ENCODE data around the gene TBC1D17. TPM values are rescaled to one million over a fixed set of nuclear protein-coding genes. Genes with fewer than 3 reads are reported as not detected.
A peak's percentile ranks its signal among the peaks of the same experiment; 100 is the strongest.

TBC1D17 gene
- total RNA-seq, 4 donors from 2014 or later, result 15.6 to 24.9 (median 22.3) TPM

DNA sequence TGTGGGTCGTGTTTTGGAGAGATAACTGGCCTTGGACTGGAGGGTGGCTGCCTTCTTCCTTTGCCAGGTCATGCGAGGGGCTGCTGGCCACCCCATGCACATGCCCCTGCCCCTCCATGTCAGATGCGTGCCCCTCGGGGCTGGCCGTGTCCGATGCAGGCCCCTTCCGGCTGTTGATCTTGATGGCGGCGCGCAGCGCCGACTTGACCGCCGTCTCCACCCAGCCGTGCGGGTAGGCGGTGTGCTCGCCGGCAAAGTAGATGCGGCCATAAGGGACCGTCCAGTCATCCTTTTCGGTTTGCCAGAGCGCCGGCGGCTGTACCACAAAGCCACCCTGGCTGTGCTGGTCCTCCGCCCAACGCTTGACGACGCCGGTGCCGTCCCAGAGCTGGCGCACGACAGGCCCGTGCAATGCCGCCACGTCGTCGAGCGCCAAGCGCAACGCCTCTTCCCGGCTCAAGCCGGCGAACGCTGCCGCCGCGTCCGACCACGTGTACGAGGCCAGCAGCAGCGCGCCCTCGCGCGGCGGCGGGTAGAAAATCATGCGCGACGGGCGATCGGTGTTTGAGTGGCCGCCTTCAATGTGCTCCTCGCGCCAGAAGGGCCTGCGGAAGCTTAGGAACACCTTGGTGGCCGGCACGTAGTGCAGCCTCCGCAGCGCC is 12.3 kb downstream of the TBC1D17 start:
- TF ChIP-seq, protein P1, sequence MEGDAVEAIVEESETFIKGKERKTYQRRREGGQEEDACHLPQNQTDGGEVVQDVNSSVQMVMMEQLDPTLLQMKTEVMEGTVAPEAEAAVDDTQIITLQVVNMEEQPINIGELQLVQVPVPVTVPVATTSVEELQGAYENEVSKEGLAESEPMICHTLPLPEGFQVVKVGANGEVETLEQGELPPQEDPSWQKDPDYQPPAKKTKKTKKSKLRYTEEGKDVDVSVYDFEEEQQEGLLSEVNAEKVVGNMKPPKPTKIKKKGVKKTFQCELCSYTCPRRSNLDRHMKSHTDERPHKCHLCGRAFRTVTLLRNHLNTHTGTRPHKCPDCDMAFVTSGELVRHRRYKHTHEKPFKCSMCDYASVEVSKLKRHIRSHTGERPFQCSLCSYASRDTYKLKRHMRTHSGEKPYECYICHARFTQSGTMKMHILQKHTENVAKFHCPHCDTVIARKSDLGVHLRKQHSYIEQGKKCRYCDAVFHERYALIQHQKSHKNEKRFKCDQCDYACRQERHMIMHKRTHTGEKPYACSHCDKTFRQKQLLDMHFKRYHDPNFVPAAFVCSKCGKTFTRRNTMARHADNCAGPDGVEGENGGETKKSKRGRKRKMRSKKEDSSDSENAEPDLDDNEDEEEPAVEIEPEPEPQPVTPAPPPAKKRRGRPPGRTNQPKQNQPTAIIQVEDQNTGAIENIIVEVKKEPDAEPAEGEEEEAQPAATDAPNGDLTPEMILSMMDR (IDR thresholded peaks at IDR 0.05), result peak in 1 of 3 donors; percentile 22
- DNase-seq (ENCODE audit: low spot score) (peak; percentile 52), ATAC-seq (ENCODE audit: low FRiP score) (peak; percentile 17)

DNA sequence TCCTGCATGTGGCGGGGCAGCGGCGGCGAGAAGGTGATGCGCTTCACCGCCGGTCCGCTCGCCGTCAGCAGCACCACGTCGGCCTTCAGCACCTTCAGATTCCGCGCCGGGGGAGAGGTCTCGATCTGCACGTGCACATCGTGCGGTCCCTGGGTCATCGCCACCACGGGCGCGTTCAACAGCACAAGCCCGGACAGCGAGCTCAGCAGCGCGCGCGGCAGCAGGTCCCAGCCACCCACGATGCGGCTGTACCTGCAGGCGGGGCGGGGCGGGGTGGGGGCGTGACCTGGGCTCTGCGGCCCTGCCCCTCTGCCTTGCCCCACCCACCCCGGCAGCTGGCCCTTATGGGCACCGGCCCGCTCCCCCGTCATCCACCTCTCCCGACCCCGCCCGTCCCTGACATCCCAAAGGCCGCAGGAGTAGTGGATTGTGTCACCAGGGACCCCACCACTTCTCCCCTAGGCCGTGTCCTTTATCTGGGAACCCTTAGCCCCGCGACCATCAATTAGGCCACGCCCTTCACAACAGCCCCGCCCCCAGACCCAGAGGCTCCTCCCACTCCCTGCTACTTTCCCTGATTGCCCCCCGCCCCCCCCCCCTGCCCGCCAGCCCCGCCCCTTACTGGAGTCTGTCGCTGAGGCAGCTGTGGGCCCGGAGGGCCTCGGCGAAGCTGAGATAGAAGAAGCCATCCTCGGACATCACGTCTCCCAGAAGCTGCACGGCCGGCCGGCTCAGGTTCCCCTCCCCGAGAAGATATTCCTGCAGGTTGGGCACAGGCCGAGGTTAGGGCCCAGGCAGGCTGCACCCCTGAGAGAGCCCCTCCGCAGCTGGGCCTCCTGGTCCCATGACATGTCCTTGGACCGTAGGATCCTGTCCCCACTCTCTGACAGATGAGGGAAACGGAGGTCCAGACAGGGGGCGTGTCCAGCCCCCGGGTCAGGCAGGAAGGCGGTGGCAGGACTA is 13.1 kb downstream of the TBC1D17 start:
- TF ChIP-seq, protein P1 (IDR thresholded peaks at IDR 0.05), result no peak
- ATAC-seq (ENCODE audit: low FRiP score) (no peak), DNase-seq (ENCODE audit: low spot score) (no peak)

DNA sequence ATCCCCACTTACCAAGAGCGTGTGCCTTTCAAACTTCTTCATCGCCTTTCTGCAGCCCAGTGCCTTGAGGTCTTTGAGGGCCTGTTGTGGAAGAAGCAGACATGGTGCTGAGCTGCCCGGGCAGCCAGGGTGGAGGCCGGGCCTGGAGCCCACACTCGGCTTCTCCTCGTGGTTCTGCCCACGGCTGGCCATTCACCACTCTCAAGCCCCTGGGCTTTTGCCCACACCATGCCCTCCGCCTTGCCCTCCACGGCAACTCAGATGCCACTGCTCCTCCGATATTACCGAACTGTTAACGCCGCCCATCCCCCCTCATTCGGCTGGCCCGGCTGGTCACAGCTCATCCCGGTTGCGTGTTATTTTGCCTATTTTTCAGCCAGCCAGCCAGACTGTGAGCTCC is 13.9 kb downstream of the TBC1D17 start:
- TF ChIP-seq, protein P1 (IDR thresholded peaks at IDR 0.05), result no peak
- DNase-seq (ENCODE audit: low spot score) (no peak), ATAC-seq (ENCODE audit: low FRiP score) (no peak)

DNA sequence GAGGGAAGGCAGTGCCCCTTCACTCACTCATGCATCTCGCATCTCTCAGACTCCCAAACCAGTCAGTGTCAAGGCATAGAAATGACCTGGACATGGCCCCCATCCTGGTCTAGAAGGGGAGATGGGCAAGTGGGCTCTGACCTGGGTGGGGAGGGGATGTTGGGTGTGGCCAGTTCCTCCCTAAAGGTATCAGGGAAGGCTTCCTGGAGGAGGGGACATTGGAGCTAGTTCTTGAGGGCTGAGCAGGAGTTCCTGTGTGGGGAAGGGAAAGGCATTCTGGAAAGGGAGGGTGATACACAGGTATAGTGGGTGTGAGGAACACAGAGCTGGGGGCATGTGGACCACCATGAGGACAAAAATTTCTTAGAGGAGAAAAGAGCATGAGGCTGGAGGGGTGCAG is 15.2 kb downstream of the TBC1D17 start:
- ATAC-seq (ENCODE audit: low FRiP score), result no peak
- no peak for DNase-seq (ENCODE audit: low spot score)
- TF ChIP-seq, protein P1 (IDR thresholded peaks at IDR 0.05), result no peak

DNA sequence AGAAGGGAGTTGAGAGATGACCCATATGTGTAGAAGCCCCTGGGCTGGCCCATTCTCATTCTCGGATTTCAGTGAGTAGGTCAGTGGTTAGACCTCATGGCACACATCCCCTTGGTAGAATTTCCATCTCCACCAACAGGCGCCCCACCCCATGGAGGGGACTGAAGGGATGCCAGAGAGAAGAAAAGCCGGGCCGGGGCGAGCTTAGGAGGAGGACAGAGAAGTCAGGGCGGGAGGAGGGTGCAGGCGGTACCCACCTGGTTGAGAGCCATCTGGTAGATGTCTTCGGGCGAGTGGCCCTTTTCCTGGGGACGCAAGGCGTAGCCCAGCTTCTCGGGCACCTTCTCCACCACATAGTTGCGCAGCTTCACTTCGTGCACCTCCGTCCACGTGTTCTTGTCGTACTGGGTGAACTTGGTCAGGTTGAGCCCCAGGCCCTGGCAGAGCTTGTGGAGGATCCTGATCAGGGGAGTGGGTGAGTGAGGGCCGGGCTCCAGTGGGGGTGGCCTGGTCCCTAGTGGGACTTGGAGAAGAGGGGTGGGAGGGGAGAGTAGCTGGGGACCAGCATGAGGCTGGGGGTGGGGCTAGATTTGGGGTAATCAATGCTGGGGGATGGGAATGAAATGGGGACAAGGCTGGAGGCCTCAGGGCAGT is 16.6 kb downstream of the TBC1D17 start:
- DNase-seq (ENCODE audit: low spot score), result no peak
- ATAC-seq (ENCODE audit: low FRiP score), result no peak
- TF ChIP-seq, protein P1 (IDR thresholded peaks at IDR 0.05), result no peak

DNA sequence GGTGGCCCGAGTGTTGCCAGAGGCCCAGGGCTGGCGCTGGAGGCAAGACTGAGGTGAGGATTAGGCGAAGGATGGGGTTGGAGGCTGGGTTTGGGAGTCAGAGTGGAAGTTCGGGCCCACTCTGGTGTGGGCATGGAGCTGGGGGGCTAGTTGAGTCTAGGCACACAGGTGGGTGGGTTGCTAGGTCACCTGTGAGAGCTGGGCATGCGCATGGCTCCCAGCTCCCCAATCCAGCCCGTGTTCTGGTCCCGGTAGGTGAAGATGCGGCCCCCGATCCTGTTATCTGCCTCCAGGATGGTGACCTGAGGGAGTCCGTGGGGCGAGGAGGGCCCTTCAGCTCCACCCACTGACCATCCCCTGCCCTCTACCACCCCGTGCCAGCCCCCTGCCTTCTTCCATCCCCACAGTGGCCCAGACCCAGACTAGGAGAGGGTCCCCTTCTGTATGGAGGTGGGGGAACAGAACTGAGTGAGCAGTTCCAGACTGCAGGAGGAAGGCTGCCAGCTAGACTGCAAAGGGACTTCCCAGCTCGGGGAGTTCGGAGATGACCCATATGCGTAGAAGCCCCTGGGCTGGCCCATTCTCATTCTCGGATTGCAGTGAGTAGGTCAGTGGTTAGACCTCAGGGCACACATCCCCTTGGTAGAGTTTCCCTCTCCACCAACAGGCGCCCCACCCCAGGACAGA is 17.5 kb downstream of the TBC1D17 start:
- TF ChIP-seq, protein P1 (IDR thresholded peaks at IDR 0.05), result no peak
- DNase-seq (ENCODE audit: low spot score) (no peak), ATAC-seq (ENCODE audit: low FRiP score) (no peak)
